Stimulated activated memory B cell treated with anti-CD40 and anti-IgM and Interleukin-4, amounts not matched to agents 10 μg/mL and 1 μg/mL and 100 μg/mL, for 72 hours (primary cell): ENCODE results near the gene TNFAIP8L3.
A peak's percentile ranks its signal among the peaks of the same experiment; 100 is the strongest.
"Not testable (repeated sequence)": the region's sequence is repeated elsewhere in the genome, so short reads cannot be mapped to it uniquely, and the experiment has no call there.

ENCODE experiments used
- ATAC-seq: fragments of 150-1000 bp; cut with Tn5 transposase; 2 replicates; pipeline ENCODE4 v1.10.0; 2021
- H3K27ac Mint-ChIP-seq: one replicate; pipeline ENCODE4 v1.8.0; 2022; ENCODE audit warnings: mild to moderate bottlenecking, mixed read lengths
- H3K27me3 Mint-ChIP-seq: one replicate; pipeline ENCODE4 v1.8.0; 2022; ENCODE audit warnings: mixed read lengths
- H3K36me3 Mint-ChIP-seq: one replicate; pipeline ENCODE4 v1.8.0; 2022; ENCODE audit warnings: mixed read lengths
- H3K4me1 Mint-ChIP-seq: one replicate; pipeline ENCODE4 v1.8.0; 2022; ENCODE audit warnings: mixed read lengths
- H3K4me3 Mint-ChIP-seq: one replicate; pipeline ENCODE4 v1.8.0; 2022; ENCODE audit warnings: mild to moderate bottlenecking, moderate library complexity, mixed read lengths
- H3K9me3 Mint-ChIP-seq: one replicate; pipeline ENCODE4 v1.8.0; 2022; ENCODE audit warnings: mixed read lengths

The TNFAIP8L3 gene

DNA sequence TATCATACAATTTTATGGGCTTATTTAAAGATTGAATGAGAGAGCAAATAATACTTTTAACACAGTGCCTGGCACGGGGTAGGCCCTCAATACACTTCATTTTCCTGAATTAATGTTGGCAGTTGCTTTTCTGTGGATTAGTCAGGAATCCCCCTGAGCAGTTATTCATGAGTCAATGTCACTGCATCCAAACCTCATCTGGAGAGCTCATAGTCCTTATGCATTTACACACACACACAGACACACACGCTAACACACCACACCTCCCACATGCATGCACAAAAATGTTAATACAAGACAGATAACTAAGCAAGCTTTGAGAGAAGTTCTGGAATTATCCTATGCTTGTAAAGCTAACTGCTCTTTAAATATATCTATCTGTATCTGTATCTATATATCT lies 34.0 kb upstream of the TNFAIP8L3 start:
- H3K9me3 Mint-ChIP-seq = no peaks in the 10 kb centered on the region
- H3K27me3 Mint-ChIP-seq = peaks cover 23% of the 10 kb centered on the region
- H3K4me1 Mint-ChIP-seq = no peaks in the 10 kb centered on the region
- H3K27ac Mint-ChIP-seq = no peak overlapping the region
- no peak for ATAC-seq
- H3K36me3 Mint-ChIP-seq = no peaks in the 10 kb centered on the region
- H3K4me3 Mint-ChIP-seq = no peak overlapping the region

DNA sequence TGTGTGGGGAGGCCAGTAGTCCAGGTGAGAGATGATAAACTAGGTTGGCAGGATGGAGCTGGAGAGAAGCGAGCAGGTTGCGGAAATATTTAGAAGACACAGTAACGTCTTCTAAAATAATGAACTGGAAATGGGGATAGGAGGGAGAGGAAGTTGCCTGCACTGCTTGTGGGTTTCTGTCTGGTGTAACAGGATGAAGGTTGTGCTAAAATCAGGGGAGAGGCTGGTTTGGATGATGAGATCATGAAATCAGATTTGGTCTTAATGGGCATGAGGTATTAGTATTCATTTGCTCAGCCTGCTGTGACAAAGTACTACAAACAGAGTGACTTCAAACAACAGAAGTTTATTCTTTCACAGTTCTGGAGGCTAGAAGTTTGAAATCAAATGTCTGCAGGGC lies 32.1 kb upstream of the TNFAIP8L3 start:
- Mint-ChIP-seq H3K4me1 (no peaks in the 10 kb centered on the region), H3K36me3 (no peaks in the 10 kb centered on the region), H3K9me3 (peaks cover 2% of the 10 kb centered on the region), H3K4me3 (no peak overlapping the region), H3K27ac (no peak overlapping the region), H3K27me3 (peaks cover 23% of the 10 kb centered on the region)
- ATAC-seq = no peak

DNA sequence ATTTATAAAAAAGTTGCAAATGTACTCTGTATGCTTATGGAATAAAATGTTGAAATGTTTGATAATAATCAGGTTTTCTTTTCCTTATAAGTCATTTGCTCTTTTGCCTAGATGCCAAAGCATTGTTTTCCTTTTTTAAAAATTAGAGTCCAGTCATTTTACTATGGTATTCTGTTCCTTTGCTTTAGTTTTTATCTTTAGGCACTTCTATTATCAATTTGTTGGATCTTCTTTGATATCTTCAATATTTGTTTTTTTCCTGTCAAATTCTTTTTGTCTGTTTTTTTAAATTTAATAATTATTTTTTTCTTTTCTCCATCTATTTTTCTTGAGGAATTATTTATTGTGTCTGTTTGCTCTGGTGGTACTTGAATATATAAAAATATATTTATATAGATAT lies 28.3 kb upstream of the TNFAIP8L3 start:
- peaks cover 38% of the 10 kb centered on the region for H3K27me3 Mint-ChIP-seq
- not testable (repeated sequence) for H3K4me3 Mint-ChIP-seq, H3K36me3 Mint-ChIP-seq

DNA sequence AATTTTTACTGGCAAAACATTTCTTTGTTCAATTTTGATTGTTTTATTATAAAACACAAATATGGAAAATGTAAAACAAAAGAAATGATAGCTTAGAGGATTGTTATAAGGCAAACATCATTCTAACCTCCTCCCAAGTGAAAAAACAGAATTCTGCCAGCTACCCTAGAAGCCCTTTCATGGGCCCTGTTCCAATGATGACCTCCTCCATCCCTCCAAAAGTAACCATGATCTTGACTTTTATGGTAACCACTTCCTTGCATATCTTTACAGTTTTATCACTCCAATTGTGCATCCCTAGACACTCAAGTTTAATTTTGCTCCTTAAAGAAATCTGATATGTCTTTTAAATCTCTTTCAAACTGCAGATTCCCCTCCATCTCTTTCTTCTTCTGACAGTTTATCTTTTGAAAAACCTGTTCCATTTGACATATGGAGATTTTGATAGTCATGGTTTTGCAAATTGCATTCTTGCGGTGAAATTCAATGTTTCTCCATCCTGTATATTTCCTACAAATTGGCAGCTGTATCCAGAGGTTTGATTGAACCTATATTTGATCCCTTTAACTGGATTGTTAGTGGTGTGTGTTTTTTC lies 27.0 kb upstream of the TNFAIP8L3 start:
- H3K36me3 Mint-ChIP-seq = no peaks in the 10 kb centered on the region
- H3K4me3 Mint-ChIP-seq = no peak overlapping the region
- peaks cover 5% of the 10 kb centered on the region for H3K9me3 Mint-ChIP-seq
- peaks cover 32% of the 10 kb centered on the region for H3K27me3 Mint-ChIP-seq
- H3K4me1 Mint-ChIP-seq = no peaks in the 10 kb centered on the region
- no peak for ATAC-seq
- H3K27ac Mint-ChIP-seq = no peak overlapping the region

More for the DNA sequence above, 28.3 kb upstream of the TNFAIP8L3 start:
- H3K27ac Mint-ChIP-seq, ATAC-seq, H3K4me1 Mint-ChIP-seq, H3K9me3 Mint-ChIP-seq: not testable (repeated sequence)

DNA sequence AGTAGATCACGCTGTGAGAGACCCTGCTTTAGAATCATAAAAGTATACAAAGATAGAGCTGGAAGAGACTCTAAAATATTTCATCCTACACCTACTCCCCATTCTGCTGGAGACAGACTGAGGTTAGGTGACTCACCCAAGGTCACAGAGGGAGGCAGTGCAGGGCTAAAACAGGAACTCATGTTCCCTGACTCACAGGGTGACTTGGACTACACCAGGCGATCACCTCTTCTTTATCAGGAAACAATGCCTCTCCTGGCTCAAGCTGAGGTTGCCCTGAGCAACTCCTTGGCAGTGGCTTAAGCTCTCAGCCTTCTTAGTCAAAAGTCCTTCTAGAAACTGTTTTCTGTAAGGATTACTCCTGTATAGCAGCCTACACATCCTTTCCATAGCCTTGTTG lies 26.4 kb upstream of the TNFAIP8L3 start:
- Mint-ChIP-seq H3K4me3 (no peak overlapping the region), H3K4me1 (no peaks in the 10 kb centered on the region), H3K27me3 (peaks cover 27% of the 10 kb centered on the region), H3K27ac (no peak overlapping the region), H3K9me3 (peaks cover 5% of the 10 kb centered on the region), H3K36me3 (no peaks in the 10 kb centered on the region)
- peak; percentile 36 for ATAC-seq

DNA sequence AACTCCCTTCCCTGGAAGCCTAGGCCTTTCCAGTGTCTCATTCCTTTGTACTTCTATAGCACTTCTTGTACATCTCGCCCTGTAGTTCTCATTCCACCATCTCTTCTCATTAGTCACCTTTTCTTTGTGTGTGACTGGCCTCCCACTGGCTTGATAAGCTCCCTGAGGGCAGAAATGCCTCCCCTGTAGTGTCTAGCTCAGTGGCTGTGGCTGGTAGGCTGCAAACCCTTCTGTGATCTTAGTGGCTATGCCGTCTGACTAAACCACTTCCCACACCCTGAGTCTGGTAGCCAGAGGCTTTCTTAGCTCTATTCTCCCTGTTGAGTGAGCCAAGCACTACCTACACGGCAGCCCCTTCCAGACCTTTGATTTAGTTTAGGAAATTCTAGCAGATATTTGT lies 24.4 kb upstream of the TNFAIP8L3 start:
- Mint-ChIP-seq H3K4me1 (no peaks in the 10 kb centered on the region), H3K36me3 (no peaks in the 10 kb centered on the region), H3K27me3 (peaks cover 22% of the 10 kb centered on the region), H3K27ac (no peak overlapping the region), H3K9me3 (peaks cover 5% of the 10 kb centered on the region), H3K4me3 (no peak overlapping the region)
- no peak for ATAC-seq

DNA sequence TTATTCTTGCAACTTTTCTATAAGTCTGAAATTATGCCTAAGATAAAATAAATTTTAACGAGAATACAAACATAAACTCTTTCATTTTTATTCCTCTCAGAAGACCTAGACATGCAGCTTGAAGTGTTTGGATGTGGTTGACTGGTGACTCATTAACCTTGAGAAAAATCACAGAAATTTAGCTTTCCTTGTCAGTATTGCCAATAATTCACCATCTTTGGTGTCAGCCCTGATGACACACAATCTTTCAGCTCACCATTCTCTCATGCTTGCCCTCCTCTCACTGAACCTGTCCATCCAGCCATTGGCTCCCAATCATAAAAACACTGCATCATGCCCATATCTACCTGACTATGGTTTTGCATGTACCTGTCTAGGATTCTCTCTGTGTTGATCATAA lies 22.6 kb upstream of the TNFAIP8L3 start:
- no peak overlapping the region for H3K27ac Mint-ChIP-seq
- peaks cover 40% of the 10 kb centered on the region for H3K27me3 Mint-ChIP-seq
- H3K36me3 Mint-ChIP-seq = no peaks in the 10 kb centered on the region
- H3K9me3 Mint-ChIP-seq = peaks cover 2% of the 10 kb centered on the region
- no peak overlapping the region for H3K4me3 Mint-ChIP-seq
- no peaks in the 10 kb centered on the region for H3K4me1 Mint-ChIP-seq
- ATAC-seq = no peak

DNA sequence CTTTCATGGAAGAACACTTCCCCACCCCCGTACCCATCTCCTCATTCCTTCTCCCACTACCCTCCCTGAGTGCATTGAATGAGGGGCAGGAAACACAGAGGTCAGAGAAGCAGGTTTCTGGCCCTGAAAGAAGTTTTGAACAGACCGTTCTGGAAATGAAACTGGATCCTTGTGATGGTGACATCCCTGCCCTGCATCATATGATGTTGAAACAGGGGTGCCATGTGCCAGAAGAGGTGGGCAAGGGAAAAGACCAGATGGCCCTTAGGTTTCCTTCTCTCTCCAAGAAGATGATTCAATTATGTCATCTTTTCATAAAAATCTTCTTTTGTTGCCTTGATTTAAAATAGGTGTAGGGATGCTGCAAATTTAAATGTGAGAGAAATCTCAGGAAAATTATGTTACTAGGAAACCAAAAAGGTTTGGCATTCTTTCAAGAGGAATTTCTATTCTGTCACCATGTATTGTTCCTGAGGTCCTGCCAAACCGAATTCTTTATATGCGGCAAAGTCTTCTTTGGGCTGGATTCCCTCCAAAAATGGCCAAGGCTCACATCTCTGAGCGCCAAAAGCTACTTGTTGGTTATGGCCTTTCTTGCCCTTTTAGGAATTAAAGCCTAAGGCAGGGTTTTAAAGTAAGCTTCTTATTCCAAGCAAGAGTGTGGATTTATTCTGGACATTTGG lies 19.9 kb upstream of the TNFAIP8L3 start:
- Mint-ChIP-seq H3K27me3 (peaks cover 41% of the 10 kb centered on the region), H3K36me3 (no peaks in the 10 kb centered on the region), H3K27ac (no peak overlapping the region), H3K4me3 (no peak overlapping the region), H3K9me3 (peaks cover 2% of the 10 kb centered on the region), H3K4me1 (no peaks in the 10 kb centered on the region)
- no peak for ATAC-seq

DNA sequence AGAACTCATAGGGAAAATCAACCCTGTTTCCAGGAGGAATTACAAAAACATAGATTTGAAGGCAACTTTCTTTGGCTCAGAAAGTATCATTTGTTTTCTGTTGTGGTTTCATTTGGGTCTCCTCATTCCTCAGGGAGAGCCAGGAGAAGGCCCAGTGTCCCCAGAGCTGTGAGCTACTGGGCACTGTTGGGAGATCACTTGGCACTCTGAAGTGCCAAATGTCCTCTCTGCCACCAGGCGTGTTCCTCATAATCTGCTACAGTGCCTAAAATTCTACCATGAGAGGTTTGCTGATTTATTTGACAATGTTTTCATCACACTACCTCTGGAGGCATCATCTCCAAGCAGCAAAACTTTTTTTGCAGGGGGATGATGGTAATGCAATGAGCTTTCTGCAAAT lies 17.4 kb upstream of the TNFAIP8L3 start:
- no peaks in the 10 kb centered on the region for H3K4me1 Mint-ChIP-seq
- ATAC-seq = no peak
- H3K4me3 Mint-ChIP-seq = no peak overlapping the region
- no peak overlapping the region for H3K27ac Mint-ChIP-seq
- no peaks in the 10 kb centered on the region for H3K9me3 Mint-ChIP-seq
- H3K27me3 Mint-ChIP-seq = peaks cover 19% of the 10 kb centered on the region
- H3K36me3 Mint-ChIP-seq = no peaks in the 10 kb centered on the region

DNA sequence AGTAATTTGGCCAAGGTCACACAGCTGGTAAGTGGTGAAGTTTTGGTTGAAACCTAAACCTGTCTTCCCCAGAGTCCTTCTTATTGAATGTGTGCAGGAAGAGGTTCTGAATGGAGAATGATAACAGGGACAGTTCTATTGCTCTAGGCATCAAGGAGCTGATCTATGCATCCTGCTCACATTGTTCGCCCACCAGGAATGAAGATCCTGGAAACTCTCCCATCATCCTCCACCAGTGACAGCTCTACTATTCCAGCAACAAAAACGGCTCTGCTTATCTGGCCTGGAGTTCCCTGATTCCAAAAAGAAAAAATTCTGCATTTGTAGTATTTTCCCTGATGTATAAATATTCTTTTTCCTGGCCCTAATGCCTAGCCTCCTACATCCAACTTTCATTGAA lies 16.4 kb upstream of the TNFAIP8L3 start:
- no peaks in the 10 kb centered on the region for H3K36me3 Mint-ChIP-seq
- H3K27me3 Mint-ChIP-seq = peaks cover 19% of the 10 kb centered on the region

DNA sequence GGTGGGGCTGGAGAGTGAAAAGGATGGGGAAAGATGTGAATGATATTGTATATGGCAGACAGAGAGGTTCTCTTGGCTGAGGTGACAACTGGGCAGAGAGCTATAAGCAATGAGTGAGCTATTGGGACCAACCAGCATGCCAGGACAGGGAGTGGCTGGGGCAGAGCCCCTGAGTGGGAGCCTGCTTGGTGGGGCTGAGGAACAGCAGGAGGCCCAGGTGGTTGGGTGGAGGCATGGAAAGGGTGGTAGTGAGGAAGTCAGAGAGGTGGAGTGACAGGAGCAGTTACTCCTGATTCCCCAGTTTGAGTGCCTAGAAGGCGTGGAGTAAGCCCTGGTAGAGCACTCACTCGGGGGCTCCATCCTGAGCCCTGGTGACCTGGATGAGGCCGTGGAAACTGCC lies 15.5 kb upstream of the TNFAIP8L3 start:
- no peaks in the 10 kb centered on the region for H3K36me3 Mint-ChIP-seq
- H3K4me1 Mint-ChIP-seq = no peaks in the 10 kb centered on the region
- peak; percentile 17 for ATAC-seq
- no peak overlapping the region for H3K27ac Mint-ChIP-seq
- H3K4me3 Mint-ChIP-seq = no peak overlapping the region
- no peaks in the 10 kb centered on the region for H3K9me3 Mint-ChIP-seq
- peaks cover 19% of the 10 kb centered on the region for H3K27me3 Mint-ChIP-seq

More for the DNA sequence above, 16.4 kb upstream of the TNFAIP8L3 start:
- ATAC-seq = no peak
- no peak overlapping the region for H3K27ac Mint-ChIP-seq
- H3K4me3 Mint-ChIP-seq = no peak overlapping the region
- no peaks in the 10 kb centered on the region for H3K4me1 Mint-ChIP-seq
- no peaks in the 10 kb centered on the region for H3K9me3 Mint-ChIP-seq

DNA sequence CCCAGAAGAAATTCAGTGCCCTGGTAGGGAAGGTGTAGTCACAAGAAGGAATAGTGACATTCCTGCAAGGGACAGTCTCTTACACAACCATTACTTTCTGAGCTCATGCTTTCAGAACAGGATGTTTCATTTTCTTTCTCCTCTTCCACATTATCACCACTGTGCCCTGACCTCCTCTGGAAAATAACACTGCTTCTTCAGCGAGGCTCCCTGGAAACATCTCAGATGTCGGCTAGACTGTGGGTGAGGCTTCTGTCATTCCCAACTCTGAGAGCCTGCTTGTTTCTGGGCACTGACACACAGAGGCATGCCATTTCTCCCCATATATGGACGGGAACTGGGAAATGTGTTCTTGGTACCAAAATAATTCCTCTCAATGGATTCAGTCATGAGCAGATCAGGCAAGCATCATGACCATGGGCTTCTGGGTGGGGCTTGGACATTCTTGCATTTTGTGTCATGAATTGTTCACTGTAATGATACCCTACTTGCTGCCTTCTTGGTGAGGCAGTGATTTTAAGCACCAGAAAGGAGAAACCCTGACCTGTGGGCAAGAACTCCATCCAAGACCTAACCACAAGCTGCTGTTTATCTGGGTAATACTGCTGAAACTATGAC lies 14.3 kb upstream of the TNFAIP8L3 start:
- no peak for ATAC-seq
- peaks cover 28% of the 10 kb centered on the region for H3K27me3 Mint-ChIP-seq
- H3K4me1 Mint-ChIP-seq = no peaks in the 10 kb centered on the region
- no peak overlapping the region for H3K4me3 Mint-ChIP-seq
- H3K27ac Mint-ChIP-seq = no peak overlapping the region
- no peaks in the 10 kb centered on the region for H3K36me3 Mint-ChIP-seq
- no peaks in the 10 kb centered on the region for H3K9me3 Mint-ChIP-seq

DNA sequence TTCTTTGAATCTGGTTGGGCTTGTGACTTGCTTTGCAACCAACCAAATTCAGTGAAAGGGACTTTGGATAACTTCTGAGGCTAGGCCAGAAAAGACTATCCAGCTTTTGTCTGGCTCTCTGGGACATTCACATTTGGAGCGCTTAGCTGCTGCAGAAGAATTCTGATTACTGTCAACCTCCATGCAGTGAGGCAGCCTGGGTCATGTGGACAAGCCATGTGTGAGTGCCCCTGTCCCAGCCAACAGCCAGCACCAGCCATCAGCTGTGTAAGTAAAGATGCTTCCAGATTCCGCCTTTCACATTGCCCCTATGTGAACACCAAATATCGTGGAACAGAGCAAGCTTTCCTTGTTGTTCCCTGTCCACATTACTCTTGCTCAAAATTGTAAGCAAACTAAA lies 12.9 kb upstream of the TNFAIP8L3 start:
- H3K4me1 Mint-ChIP-seq = no peaks in the 10 kb centered on the region
- H3K9me3 Mint-ChIP-seq = no peaks in the 10 kb centered on the region
- no peak for ATAC-seq
- H3K36me3 Mint-ChIP-seq = no peaks in the 10 kb centered on the region
- no peak overlapping the region for H3K27ac Mint-ChIP-seq
- H3K4me3 Mint-ChIP-seq = no peak overlapping the region
- peaks cover 28% of the 10 kb centered on the region for H3K27me3 Mint-ChIP-seq

DNA sequence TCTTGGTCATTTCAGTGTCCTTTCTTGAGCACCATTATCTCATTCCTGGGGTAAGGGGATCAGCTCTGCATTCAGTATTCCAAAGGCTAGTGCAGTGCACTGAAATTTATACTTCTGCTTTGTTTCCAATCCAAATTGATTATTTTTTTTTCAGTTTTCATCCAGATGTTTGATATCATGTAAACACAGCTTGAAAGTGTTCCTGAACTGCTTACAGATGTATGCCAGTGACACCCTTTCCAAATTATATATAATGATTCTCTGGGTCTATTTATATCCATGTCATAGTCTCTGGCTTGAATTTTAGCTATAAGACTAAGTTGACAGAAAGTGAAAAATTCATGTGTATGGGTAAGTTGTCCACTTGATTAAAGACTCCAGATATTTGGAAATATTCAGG lies 11.8 kb upstream of the TNFAIP8L3 start:
- H3K27me3 Mint-ChIP-seq = peaks cover 27% of the 10 kb centered on the region
- ATAC-seq = no peak
- H3K4me3 Mint-ChIP-seq = no peak overlapping the region
- no peaks in the 10 kb centered on the region for H3K9me3 Mint-ChIP-seq
- no peak overlapping the region for H3K27ac Mint-ChIP-seq
- no peaks in the 10 kb centered on the region for H3K4me1 Mint-ChIP-seq
- no peaks in the 10 kb centered on the region for H3K36me3 Mint-ChIP-seq

DNA sequence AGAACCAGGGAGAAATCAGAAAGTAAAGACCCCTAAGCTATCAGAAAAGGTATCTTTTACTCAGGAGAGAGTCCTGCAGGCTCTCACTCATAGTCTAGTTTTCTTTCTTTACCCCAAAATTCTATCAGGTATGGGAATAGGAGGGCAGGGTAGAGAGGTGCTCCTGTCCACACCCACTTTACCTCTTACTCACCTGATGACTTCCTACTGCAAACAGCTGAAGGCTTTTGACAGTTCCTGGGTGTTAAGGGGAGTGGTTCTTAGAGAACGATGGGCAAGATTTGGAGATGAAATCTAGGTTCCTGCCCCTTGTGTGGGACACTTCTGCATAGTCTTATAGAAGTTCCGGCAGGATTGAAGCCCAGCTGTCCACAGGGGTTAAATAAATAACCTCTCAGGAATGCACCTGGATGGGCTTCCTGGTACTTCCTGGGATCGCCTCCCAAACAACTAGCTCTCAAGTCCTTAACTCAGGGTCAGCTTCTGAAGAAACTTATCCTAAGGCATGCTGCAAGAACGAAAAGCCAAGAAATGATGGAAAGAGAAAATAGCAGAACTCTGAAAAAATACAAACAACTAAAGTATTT lies 10.8 kb upstream of the TNFAIP8L3 start:
- Mint-ChIP-seq H3K27me3 (peaks cover 36% of the 10 kb centered on the region), H3K4me1 (no peaks in the 10 kb centered on the region), H3K4me3 (no peak overlapping the region), H3K9me3 (no peaks in the 10 kb centered on the region), H3K27ac (no peak overlapping the region), H3K36me3 (no peaks in the 10 kb centered on the region)
- ATAC-seq = no peak

DNA sequence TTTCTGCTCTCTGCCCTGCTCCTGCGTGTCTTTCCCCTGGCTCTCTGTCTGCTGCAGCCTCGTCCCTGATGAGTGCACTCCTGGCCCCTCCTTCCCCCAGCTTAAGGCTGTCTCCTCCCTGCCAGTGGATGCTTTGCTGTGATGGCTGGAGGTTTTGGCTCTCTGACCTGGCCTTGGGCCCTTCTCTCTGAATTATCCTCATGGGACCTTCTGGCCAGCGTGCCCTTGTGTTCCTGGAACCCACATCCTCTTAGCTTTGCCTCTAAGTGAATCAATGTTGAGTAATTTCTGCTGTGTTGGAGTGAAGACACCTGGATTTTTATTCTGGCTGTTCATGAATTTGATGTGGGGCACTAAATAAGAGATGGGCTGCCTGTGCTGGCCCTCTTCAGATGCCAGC lies 9.8 kb upstream of the TNFAIP8L3 start:
- Mint-ChIP-seq H3K27ac (no peak overlapping the region), H3K9me3 (no peaks in the 10 kb centered on the region), H3K4me3 (no peak overlapping the region), H3K27me3 (peaks cover 46% of the 10 kb centered on the region), H3K36me3 (no peaks in the 10 kb centered on the region), H3K4me1 (no peaks in the 10 kb centered on the region)
- ATAC-seq = no peak
